GM12892 (cell line): ENCODE results near the gene IPO13.

Experiments
- DNase-seq: peaks from one replicate; pipeline ENCODE4 v3.0.0; 2011; ENCODE audit not compliant: insufficient read length
- FAIRE-seq: peaks from 2 replicates; lab custom pipeline; 2011; peaks lifted over from hg19 to GRCh38; lab: Jason Lieb, UNC
- POLR2A ChIP-seq: IDR thresholded peaks from 2 replicates; pipeline ENCODE4 v1.6.1; 2011; ENCODE audit warnings: low read depth, low read length, control low read depth
- POLR2AphosphoS5 ChIP-seq: IDR thresholded peaks from 2 replicates; pipeline ENCODE4 v1.6.1; 2011; ENCODE audit warnings: low read depth, low read length, control low read depth
- TAF1 ChIP-seq: IDR thresholded peaks from 2 replicates; pipeline ENCODE4 v1.6.1; 2011; ENCODE audit warnings: low read depth, mild to moderate bottlenecking, control low read depth, low read length, borderline replicate concordance

IPO13 gene

GRCh38 chr1:43913051-43913501, 33.7 kb upstream of the IPO13 start:
- TF ChIP-seq POLR2A, result no peak
- TF ChIP-seq TAF1, result no peak
- TF ChIP-seq POLR2AphosphoS5, result no peak
- FAIRE-seq (no peak), DNase-seq (no peak)

DNA sequence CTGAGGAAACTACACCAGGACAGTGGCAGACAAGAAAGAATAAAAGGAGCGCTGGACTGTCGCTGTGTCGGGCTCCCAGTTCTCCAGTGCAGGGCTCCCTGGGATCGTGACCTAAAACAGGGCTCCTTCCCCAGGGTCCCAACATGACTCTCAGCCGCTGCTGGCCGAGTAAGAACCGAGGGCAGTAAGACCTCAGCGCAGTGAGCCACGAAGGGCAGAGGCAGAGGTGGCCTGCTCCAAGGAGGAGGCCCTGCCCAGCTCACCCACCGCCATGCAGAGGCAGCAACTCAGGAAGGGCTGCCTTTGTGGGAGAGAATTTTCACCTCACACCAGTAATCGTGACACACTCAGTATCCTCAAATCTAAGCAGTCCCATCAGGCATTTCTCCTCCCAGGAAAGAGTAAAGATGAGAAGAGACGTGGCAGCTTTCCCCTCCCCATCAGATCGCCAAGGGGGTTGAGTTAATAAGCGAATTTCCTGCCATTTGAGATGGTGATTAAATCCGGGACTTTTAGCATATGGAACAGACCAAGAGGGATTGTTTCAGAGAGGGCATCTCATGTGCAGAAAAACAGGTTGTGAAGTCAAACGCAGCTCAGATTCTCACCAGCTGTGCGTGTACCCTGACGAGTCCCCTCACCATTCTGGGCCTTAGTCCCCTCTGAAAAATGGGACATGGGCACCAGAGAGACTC, 32.9 kb upstream of the IPO13 start:
- DNase-seq (no peak), FAIRE-seq (no peak)
- TF ChIP-seq TAF1, result no peak
- TF ChIP-seq POLR2A, result no peak
- TF ChIP-seq POLR2AphosphoS5, result no peak

GRCh38 chr1:43914576-43915525, 31.9 kb upstream of the IPO13 start:
- no peak for TF ChIP-seq TAF1
- TF ChIP-seq POLR2A, result no peak
- TF ChIP-seq POLR2AphosphoS5, result no peak
- FAIRE-seq, result no peak
- no peak for DNase-seq

- DNase-seq (no peak), FAIRE-seq (no peak)
- TF ChIP-seq TAF1, result no peak
- no peak for TF ChIP-seq POLR2AphosphoS5
- TF ChIP-seq POLR2A, result no peak
Measured at GRCh38 chr1:43919906-43920305, 26.8 kb upstream of the IPO13 start.

DNA sequence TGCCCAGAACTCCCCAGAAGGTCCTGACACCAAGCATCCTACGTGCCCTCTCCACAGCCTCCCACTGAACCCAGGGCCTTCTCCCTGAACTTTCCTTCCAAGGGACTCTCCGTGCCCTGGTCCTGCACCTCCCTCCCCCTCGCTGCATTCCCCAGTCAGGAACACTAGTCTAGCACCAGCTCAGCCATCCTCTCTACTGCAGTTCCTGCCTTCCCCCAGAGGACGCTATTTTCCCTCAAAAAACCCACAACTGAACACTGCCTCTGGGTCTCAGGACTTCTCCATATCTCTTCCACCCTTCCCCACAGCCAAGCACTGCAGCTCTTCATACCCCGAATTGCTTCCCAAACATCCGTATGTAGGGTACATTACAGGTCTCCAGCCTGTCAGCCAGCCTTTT, 25.7 kb upstream of the IPO13 start:
- DNase-seq, result no peak
- no peak for TF ChIP-seq TAF1
- no peak for TF ChIP-seq POLR2AphosphoS5
- TF ChIP-seq POLR2A, result no peak
- FAIRE-seq, result no peak

GRCh38 chr1:43924516-43924915, 22.2 kb upstream of the IPO13 start:
- TF ChIP-seq POLR2AphosphoS5 (no peak), POLR2A (no peak), TAF1 (no peak)
- DNase-seq, result no peak
- FAIRE-seq, result no peak

DNA sequence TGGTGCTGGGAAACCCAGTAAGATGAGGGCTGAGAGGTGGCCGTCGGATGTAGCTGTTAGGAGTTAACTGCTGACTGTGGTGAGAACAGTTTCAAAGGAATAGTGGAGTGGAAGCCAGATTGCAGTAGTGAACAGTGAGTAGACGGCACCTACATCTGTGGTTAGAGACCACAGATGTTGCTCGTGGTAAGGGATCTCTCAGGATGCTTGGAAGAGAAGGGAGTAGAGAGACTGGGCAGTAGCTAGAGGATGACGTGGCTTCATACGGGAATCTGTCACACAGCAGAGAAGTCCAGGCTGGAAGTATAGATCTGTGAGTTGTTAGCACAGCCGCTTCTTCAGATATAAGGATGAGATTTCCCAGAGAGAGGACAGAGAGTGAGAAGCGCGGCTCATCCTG, 20.9 kb upstream of the IPO13 start:
- FAIRE-seq (no peak), DNase-seq (no peak)
- no peak for TF ChIP-seq POLR2A
- TF ChIP-seq TAF1, result no peak
- TF ChIP-seq POLR2AphosphoS5, result no peak

GRCh38 chr1:43930168-43930948, 16.4 kb upstream of the IPO13 start:
- DNase-seq (no peak), FAIRE-seq (no peak)
- TF ChIP-seq TAF1 (no peak), POLR2AphosphoS5 (no peak), POLR2A (no peak)

GRCh38 chr1:43930949-43931275, 15.8 kb upstream of the IPO13 start:
- TF ChIP-seq POLR2AphosphoS5 (no peak), POLR2A (no peak), TAF1 (no peak)
- no peak for FAIRE-seq
- DNase-seq, result no peak

- no peak for TF ChIP-seq TAF1
- TF ChIP-seq POLR2A, result no peak
- no peak for TF ChIP-seq POLR2AphosphoS5
- FAIRE-seq, result no peak
- no peak for DNase-seq
Measured at GRCh38 chr1:43931711-43932660, 14.8 kb upstream of the IPO13 start.
